Measurements from ENCODE around the gene KLHL17. TPM values are rescaled to one million over a fixed set of nuclear protein-coding genes. Genes with fewer than 3 reads are reported as not detected.

The KLHL17 gene
- total and polyA plus RNA-seq, 12 donors = 0.73 to 38.8 (median 6.9) TPM

DNA sequence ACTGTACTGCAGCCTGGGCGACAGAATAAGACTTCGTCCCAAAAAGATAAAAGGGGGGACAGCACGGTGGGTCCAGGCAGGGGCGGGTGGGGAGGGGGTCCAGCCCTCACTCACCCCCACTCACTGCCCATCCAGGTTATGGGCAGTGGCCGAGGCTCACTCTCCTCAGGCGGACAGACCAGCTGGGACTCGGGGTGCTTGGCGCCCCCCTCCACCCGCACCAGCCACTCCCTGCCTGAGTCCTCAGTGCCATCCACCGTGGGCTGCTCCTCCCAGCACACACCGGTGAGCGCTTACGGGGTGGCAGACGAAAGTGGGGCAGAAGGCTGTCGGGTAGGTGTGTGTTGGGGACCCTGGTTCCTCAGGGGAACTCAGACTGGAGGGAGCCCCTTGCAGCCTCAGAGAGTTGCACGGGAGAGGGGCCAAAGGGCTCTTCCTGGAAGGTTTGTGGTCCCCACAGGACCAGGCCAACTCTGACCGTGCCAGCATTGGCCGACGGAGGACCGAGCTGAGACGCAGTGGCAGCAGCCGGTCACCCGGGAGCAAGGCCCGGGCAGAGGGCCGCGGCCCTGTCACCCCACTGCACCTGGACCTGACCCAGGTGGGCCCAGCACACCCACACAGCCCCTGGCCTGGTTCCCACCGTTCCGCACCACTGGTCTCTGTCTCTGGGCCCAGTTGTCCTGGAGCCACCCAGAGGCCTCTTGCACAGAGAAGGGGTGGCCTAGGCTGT lies 12.5 kb downstream of the KLHL17 start:
- intact Hi-C loops (cut with DNase I) = loop anchor here in 1 of 2 donors (10.0 kb wide), 1 partner anchor 68 kb away; no protein-coding TSS in a partner anchor
- H3K4me3 ChIP-seq = no peak overlapping the region
- TF ChIP-seq, protein P1, sequence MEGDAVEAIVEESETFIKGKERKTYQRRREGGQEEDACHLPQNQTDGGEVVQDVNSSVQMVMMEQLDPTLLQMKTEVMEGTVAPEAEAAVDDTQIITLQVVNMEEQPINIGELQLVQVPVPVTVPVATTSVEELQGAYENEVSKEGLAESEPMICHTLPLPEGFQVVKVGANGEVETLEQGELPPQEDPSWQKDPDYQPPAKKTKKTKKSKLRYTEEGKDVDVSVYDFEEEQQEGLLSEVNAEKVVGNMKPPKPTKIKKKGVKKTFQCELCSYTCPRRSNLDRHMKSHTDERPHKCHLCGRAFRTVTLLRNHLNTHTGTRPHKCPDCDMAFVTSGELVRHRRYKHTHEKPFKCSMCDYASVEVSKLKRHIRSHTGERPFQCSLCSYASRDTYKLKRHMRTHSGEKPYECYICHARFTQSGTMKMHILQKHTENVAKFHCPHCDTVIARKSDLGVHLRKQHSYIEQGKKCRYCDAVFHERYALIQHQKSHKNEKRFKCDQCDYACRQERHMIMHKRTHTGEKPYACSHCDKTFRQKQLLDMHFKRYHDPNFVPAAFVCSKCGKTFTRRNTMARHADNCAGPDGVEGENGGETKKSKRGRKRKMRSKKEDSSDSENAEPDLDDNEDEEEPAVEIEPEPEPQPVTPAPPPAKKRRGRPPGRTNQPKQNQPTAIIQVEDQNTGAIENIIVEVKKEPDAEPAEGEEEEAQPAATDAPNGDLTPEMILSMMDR (IDR thresholded peaks at IDR 0.05) = no peak
- no peak for TF ChIP-seq POLR2A (IDR thresholded peaks at IDR 0.05)

DNA sequence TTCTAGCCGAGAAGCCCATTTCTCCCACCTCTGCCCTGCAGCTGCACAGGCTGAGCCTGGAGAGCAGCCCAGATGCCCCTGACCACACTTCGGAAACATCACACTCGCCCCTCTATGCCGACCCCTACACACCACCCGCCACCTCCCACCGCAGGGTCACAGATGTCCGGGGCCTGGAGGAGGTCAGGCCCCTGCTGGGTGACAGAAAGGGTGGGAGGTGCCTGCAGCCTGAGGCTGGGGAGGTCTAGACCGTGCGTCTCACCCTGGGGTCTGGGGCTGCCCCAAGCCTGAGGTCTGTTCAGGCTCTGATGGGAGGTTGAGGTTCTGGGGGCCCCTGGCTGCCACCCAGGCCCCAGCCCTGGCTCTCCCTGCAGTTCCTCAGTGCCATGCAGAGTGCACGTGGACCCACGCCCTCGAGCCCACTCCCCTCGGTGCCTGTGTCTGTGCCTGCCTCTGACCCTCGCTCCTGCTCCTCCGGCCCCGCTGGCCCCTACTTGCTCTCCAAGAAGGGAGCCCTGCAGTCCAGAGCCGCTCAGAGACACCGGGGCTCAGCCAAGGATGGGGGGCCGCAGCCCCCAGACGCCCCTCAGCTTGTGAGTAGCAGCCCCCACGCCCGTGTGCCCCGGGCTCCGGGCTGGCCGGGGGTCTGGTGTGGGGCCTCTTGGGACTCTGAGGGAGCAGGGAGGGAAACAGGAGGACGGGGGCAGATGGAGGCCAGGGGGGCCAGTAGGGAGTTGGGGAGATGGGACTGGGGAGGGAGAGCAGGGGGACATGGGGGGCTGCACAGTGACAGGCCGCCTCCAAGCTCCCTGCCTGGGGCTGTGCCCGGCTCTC lies 13.3 kb downstream of the KLHL17 start:
- Histone ChIP-seq H3K27me3 (peaks cover 61% of the 10 kb centered on the region), H3K27ac (no peak overlapping the region), H3K4me1 (replicated peaks in 1 of 2) (no peaks in the 10 kb centered on the region), H3K4me3 (no peak overlapping the region), H3K9me3 (replicated peaks in 1 of 3) (no peaks in the 10 kb centered on the region), H3K36me3 (replicated peaks in 1 of 2) (no peaks in the 10 kb centered on the region)
- no peak for DNase-seq
- intact Hi-C loops (cut with DNase I) = loop anchor here in 1 of 2 donors (10.0 kb wide), 1 partner anchor 69 kb away; no protein-coding TSS in a partner anchor
- no peak for TF ChIP-seq POLR2A (IDR thresholded peaks at IDR 0.05)
- TF ChIP-seq, protein P1 (IDR thresholded peaks at IDR 0.05) = no peak
- 73 to 82% (median 75%) methylated on average over 7 to 28 of the region's 28 CpGs for WGBS, 4 donors

More for the DNA sequence above, 12.5 kb downstream of the KLHL17 start:
- Histone ChIP-seq H3K9me3 (replicated peaks in 1 of 3) (no peaks in the 10 kb centered on the region), H3K4me1 (replicated peaks in 1 of 2) (no peaks in the 10 kb centered on the region), H3K27ac (no peak overlapping the region), H3K36me3 (replicated peaks in 1 of 2) (no peaks in the 10 kb centered on the region), H3K27me3 (peaks cover 61% of the 10 kb centered on the region)
- WGBS, 4 donors = 76 to 82% (median 80%) methylated on average over 5 to 28 of the region's 28 CpGs
- DNase-seq = no peak

DNA sequence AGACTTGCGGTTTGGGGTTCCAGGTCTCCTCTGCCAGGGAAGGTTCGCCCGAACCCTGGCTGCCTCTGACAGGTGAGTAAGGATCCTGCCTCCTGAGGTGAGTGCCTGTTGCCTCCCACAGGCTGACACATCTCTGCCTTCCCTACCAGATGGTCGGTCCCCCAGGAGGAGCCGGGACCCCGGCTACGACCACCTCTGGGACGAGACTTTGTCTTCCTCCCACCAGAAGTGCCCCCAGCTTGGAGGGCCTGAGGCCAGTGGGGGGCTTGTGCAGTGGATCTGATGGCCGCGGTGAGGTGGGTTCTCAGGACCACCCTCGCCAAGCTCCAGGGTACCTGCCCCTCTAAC lies 13.9 kb downstream of the KLHL17 start:
- WGBS, 4 donors = 84 to 89% (median 88%) methylated on average over 7 to 11 of the region's 11 CpGs

More for the DNA sequence above, 13.9 kb downstream of the KLHL17 start:
- intact Hi-C loops (cut with DNase I) = loop anchor here in 1 of 2 donors (10.0 kb wide), 1 partner anchor 69 kb away; no protein-coding TSS in a partner anchor
- H3K36me3 ChIP-seq (replicated peaks in 1 of 2) = no peaks in the 10 kb centered on the region
- H3K4me1 ChIP-seq (replicated peaks in 1 of 2) = no peaks in the 10 kb centered on the region
- TF ChIP-seq POLR2A (IDR thresholded peaks at IDR 0.05) = no peak
- TF ChIP-seq, protein P1 (IDR thresholded peaks at IDR 0.05) = no peak
- H3K4me3 ChIP-seq = no peak overlapping the region
- no peak for DNase-seq
- peaks cover 61% of the 10 kb centered on the region for H3K27me3 ChIP-seq
- no peaks in the 10 kb centered on the region for H3K9me3 ChIP-seq (replicated peaks in 1 of 3)
- no peak overlapping the region for H3K27ac ChIP-seq
